GM18909 (cell line): ENCODE data around the gene SEMA6C.
"Not testable (repeated sequence)": the region's sequence is repeated elsewhere in the genome, so short reads cannot be mapped to it uniquely, and the experiment has no call there.

Source experiments
- ATAC-seq: cut with Tn5 transposase; IDR thresholded peaks from one replicate; pipeline ENCODE4 v1.9.1; 2021; ENCODE audit warnings: mild to moderate bottlenecking; ENCODE audit not compliant: unreplicated experiment, poor library complexity

SEMA6C gene

GRCh38 chr1:151146412-151147131 lies at the start of gene SEMA6C:
SEMA6C (minus strand) TSS chr1:151146631; CDS start chr1:151142621, 4,010 bp downstream.
- ATAC-seq = peak; percentile 97

DNA sequence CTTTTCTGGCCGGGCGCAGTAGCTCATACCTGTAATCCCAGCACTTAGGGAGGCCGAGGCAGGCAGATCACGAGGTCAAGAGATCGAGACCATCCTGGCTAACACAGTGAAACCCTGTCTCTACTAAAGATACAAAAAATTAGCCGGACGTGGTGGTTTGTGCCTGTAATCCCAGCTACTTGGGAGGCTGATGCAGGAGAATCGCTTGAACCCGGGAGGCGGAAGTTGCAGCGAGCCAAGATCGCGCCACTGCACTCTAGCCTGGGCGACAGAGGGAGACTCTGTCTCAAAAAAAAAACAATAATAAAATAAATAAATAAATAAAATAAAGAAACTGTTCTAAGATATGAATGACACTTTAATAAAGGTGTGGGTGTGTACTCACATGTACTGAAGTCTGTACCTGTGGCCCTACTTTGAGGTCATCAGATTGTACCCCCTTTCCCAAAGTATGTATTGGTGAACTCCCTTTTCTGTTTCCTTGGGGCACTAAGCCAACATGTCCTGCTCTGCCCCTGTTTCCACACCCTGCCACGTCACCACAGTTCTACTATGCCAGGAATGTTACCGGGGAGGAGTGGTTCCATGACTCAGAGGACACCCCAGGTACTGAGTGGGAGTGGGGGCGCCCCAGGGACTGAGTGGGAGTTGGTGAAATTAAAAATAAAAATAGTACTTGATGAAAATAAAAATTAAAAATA lies 48.6 kb upstream of the SEMA6C start:
- ATAC-seq = not testable (repeated sequence)

DNA sequence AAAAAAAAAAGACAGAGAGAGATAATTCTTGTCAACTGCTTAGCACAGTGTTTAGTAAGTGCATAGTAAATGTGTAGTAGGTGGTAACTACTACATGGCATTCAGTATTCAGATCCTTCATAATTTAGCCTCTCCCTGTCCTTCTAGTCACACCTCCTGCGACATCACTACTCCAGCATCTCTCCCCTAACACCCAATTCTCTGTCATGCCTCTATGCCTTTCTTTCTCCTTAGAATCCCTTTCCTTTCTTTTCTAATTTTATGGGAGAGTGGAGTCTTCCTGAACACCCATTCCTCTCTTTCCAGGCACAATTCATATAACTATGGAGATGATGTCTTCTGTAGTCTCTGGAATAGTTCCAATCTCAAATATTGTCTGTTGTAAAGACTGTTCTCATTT lies 47.4 kb upstream of the SEMA6C start:
- no peak for ATAC-seq

DNA sequence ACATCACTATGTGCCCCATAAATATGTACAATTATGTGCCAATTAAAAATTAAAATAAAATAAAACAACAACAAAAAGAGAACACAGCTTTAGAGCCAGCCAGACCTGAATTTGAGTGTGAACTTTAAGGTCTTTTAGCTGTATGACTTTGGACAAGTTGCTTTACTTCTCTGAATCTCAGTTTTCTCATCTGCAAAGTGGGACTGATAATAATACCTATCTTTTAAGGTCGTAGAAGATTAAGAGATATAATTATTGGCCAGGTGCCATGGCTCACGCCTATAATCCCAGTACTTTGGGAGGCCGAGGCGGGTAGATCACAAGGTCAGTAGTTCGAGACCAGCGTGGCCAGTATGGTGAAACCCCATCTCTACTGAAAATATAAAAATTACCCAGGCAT lies 46.9 kb upstream of the SEMA6C start:
- no peak for ATAC-seq

- ATAC-seq = no peak
Observed at GRCh38 chr1:151192047-151192446, 45.6 kb upstream of the SEMA6C start.

DNA sequence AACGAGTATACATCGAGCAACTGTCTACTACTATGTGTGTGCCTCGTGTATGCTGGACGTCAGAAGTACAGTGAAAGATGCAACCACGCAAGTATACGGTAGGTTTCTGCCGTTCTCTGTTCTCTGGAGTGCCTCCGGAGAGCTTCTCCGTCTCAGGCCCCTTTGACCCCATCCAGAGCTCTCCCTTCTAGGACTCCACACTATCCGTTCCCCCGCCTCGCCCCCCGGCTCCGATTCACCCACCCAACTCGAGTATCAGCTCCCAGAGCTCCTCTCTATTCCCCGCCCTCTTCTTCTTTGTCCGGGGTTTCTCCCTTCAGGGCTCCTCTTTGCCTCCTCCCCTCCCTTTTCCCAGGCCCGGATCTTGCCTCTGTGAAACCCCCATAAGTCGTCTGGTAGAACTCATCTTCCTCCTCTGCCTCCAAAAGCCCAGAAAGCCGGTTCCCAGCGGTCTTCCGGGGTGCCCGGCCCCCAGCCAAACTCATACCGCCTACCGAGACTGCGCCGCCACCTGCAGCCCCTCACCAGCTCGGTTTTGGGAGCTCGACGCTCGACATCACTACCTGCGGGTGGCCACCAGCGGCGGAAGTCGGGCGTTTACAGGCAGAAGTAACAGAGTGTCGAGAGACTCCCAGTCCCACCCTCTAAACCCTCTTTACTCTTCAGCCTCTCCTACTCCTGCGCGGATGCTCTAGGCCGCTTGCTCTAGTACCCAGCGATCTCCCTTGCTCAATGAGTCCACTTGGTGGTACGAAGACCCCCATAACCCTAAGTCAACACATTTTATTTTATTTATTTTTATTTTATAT lies 43.4 kb upstream of the SEMA6C start, which contains the start of gene VPS72:
VPS72 (minus strand) TSS at position 561 of the 809 bp plus-strand sequence; CDS start at position 485, 76 bp downstream.
- ATAC-seq = peak; percentile 86

DNA sequence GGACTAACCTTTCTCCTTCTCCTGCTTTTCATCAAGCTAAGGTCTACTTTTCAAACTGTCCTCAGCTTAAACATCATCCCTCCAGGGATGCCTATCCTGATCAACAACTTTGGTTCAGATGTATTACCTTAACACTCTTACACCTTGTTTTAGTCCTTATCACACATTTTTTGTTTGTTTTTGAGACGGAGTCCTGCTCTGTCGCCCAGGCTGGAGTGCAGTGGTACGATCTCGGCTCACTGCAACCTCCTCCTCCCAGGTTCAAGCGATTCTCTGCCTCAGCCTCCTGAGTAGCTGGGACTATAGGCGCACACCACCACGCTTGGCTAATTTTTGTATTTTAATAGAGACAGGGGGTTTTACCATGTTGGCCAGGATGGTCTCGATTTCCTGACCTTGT lies 42.2 kb upstream of the SEMA6C start:
- not testable (repeated sequence) for ATAC-seq

DNA sequence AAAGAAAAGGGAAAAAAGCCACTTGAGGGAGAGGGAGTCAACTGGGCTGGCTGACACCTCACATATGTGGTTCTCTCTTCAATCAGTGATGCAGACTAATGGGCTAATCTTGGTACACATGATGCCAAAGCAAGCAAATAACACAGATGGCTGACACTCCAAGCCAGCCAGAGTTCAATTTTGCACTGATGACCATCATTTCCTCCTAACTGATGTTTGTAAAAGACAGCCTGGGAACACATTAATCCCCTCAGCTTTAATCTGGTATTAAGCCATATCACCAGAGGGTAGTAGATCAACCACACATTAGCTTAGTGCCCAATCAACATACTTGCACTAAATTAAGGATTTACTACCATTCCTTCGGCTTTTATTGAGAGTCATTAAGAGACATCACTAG lies 40.8 kb upstream of the SEMA6C start:
- no peak for ATAC-seq

DNA sequence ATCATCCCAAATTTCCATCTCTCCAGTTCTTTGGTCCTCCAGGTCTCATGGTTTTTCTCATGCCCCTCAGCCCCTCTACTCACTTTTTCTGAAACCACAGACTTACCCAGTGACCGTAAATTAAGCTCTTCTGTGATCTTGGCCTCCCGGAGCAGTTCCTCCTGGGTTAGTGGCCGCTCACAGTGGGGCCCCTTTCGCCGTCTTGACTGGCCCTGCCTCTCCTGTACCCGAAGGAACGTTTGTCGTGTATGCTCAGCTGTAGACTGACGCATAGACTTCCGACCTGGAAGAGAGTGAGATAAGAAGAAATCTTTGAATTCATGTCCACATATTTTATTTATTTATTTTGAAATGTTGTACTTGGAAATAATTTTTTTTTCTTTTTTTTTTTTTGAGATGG lies 37.8 kb upstream of the SEMA6C start:
- no peak for ATAC-seq

GRCh38 chr1:151176514-151177045 lies 30.1 kb upstream of the SEMA6C start:
- no peak for ATAC-seq

GRCh38 chr1:151175863-151176262 lies 29.4 kb upstream of the SEMA6C start, which contains the start of gene TMOD4:
TMOD4 (minus strand) TSS chr1:151175981; CDS start chr1:151174875, 1,106 bp downstream.
- no peak for ATAC-seq

DNA sequence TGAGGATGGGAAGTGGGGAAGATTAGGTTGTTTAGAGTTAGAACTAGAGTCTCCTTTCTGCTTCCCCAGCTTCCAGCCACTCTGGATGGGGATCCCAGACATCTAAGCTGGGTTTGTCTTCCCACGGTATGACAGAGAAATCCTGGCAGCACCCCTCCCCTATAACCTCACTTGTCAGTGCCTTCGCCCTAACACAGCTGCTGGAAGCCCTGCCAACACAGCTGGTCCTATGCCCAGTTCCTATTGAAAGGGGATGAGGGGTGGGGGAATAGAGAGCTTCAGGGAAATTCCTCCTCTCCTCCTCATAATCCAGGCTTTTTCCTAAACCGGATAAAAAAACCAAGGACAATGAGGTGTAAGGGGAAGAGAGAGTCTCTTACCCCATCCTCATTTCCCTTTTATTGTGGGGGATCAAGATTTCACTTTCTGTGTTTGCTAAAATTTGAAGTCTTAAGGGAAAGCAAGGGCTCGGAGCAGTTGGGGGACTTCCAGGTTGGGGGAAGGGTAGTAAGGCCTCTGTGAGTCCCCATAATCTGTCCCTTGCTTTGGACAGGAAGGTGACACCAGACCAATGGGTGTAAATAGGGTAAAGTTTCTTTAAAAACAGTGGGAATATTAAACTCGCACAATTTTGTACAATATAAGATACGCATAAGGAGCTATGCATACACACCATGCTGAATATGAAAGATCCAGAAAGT lies 28.8 kb upstream of the SEMA6C start:
- ATAC-seq = no peak

DNA sequence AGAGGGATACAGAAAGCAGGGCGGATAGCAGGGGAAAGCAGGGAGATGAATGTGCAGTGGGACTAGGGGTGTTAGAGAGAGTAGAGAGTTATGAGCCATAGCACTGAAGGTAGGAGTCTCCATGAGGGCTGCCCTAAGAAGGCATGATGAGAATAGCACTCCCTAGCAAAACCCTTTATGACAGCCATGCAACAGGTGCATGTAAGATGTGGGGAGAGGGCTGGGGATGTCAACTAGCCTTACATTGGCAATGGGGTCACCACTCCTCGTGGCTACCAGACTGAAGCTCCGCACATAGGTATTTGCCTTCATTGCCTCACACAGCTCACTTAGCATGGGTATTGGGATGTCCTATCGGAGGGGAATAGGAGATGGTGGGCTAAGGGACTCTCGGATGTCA lies 24.8 kb upstream of the SEMA6C start:
- ATAC-seq = no peak

- no peak for ATAC-seq
Observed at GRCh38 chr1:151167116-151167515, 20.7 kb upstream of the SEMA6C start.

GRCh38 chr1:151166505-151166956 lies 20.1 kb upstream of the SEMA6C start:
- ATAC-seq = no peak

- peak; percentile 87 for ATAC-seq
Observed at GRCh38 chr1:151165738-151166504, 19.5 kb upstream of the SEMA6C start, which contains the start of the genes LYSMD1 and SCNM1. LYSMD1 (minus strand) TSS chr1:151165902; CDS start chr1:151165258, 644 bp downstream. SCNM1 (plus strand) TSS chr1:151166144; CDS start chr1:151166153, 9 bp downstream.

GRCh38 chr1:151165281-151165737 lies 18.9 kb upstream of the SEMA6C start:
- ATAC-seq = no peak

GRCh38 chr1:151164732-151165280 lies 18.4 kb upstream of the SEMA6C start:
- ATAC-seq = no peak
